Mucosa of rectum (tissue), 2 donors: ENCODE measurements around the gene TLR3.

Experiments
- H3K27ac ChIP-seq, 2 donors: one replicate each; pipeline ENCODE4 v1.7.0; 2013; ENCODE audit warnings: inconsistent platforms in 2 of 2, low read depth in 2 of 2, low read length in 2 of 2
- H3K27me3 ChIP-seq, 2 donors: one replicate each; pipeline ENCODE4 v1.7.0; 2013; ENCODE audit warnings: low read length in 2 of 2; ENCODE audit not compliant: control insufficient read depth in 2 of 2, insufficient read depth in 2 of 2
- H3K36me3 ChIP-seq, 2 donors: one replicate each; pipeline ENCODE4 v1.7.0; 2013; ENCODE audit warnings: low read length in 2 of 2; ENCODE audit not compliant: control insufficient read depth in 2 of 2, insufficient read depth in 2 of 2
- H3K4me1 ChIP-seq, 2 donors: one replicate each; pipeline ENCODE4 v1.7.0; 2013; ENCODE audit warnings: low read length in 2 of 2, mild to moderate bottlenecking in 1 of 2; ENCODE audit not compliant: control insufficient read depth in 2 of 2, insufficient read depth in 2 of 2
- H3K4me3 ChIP-seq, 2 donors: one replicate each; pipeline ENCODE4 v1.7.0; 2013; ENCODE audit warnings: low read length in 2 of 2
- H3K9ac ChIP-seq, 2 donors: one replicate each; pipeline ENCODE4 v1.7.0; 2013; ENCODE audit warnings: low read length in 2 of 2, low read depth in 1 of 2, mild to moderate bottlenecking in 1 of 2
- H3K9me3 ChIP-seq, 2 donors: one replicate each; pipeline ENCODE4 v1.7.0; 2013; ENCODE audit warnings: low read length in 2 of 2; ENCODE audit not compliant: control insufficient read depth in 2 of 2
- donor health status: healthy.
- donor health status: Normal muscosa, but diverticular disease.

Gene TLR3

DNA sequence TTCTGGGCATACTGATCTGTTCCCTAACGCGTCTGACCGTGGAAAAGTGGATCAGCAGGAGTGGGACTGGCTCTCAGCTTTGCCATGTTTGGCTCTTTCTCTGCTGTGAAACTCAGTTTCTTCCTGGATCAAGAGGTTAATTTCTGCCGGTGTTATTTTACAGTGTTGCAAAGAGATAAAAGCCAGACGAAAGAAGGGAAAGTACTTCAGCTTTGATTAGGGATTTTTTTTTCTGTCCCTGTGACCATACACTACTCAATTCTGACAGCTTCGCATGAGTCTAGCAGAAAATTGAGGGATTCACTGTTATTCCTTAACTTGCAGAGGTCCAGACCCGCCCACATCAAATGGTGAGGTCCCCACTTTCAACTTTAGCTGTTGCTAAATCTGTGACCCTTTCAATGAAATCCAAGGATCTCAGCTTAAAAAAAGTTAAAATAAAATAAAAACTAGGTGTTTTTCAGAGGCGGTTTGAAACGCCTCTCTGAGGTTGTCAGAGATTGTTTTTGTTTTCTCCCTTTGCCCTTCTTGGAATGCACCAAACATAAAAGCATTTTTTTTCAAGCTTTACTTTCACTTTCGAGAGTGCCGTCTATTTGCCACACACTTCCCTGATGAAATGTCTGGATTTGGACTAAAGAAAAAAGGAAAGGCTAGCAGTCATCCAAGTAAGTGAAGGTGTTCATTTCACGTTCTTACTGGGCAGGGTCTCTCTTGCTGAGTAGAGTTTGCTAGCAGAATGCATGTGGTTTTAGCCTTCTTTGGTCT, at the start of gene TLR3:
Gene TLR3, plus strand, starts transcription at position 576 of the 768 bp plus-strand sequence. CDS start 7,464 bp downstream, outside the sequence.
- peak within 1 kb of the TSS; percentile 88 to 97 for H3K4me3 ChIP-seq
- H3K27ac ChIP-seq, result peak within 1 kb of the TSS; percentile 43 to 66
- peaks cover 5% of the 10 kb centered on the region in 2 donors for H3K4me1 ChIP-seq
- no peaks in the 10 kb centered on the region for H3K36me3 ChIP-seq
- peak within 1 kb of the TSS; percentile 60 to 72 for H3K9ac ChIP-seq
- no peaks in the 10 kb centered on the region for H3K9me3 ChIP-seq
- no peaks in the 10 kb centered on the region for H3K27me3 ChIP-seq

DNA sequence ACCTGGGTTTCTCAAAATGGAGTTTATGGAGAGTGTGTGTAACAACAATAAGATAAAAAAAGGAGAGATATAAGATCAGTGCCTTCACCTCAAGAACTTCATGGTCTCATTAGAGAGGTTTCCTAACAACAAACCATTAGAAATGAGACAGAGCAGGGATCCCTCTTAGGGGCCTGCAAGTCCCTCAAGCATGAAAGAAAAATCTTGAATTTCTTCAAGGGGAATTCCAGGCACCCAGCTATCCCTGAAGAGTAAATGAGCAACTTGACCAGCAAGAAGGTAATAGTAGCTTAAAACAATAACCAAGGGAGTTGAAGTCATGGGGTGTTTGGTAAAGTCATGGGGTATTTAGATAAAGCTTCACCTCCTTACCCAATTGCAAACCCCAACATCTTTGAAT, 49.7 kb upstream of the TLR3 start:
- Histone ChIP-seq H3K27ac (no peak overlapping the region), H3K36me3 (no peaks in the 10 kb centered on the region), H3K9ac (no peak overlapping the region), H3K27me3 (no peaks in the 10 kb centered on the region), H3K4me1 (no peaks in the 10 kb centered on the region), H3K4me3 (no peak overlapping the region), H3K9me3 (no peaks in the 10 kb centered on the region)

DNA sequence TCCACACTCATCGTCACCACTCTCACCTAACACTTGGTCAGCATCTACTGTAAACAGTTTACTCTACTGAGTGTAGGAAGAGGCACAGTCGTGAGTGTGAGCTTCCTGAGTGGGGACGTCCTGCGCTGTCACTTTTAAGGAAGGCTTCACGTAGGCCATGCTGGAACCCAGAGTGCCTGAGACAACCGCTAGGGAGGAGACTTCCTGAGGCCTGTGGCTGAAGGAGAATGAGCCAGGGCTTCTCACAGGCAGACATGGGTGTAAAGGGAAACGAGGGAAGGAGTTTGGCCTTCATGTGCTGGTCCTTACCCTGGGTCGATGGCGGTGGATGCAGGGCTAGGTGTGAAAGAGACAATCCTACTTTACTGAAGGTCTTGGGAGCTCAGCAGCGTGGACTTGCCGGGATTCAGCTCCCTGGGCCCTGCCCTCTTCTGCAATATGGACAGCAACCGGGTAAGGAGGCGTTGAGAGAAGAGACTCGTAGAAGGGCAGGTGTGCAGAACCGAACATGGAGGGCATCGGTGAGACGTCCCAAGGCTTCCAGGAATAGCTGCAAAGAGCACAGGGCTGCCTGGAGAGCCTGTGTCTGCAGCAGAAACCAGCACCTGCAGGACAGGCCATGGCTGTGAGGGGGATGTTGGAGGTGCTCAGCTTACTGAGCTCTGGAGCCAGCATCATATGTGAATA, 48.7 kb upstream of the TLR3 start:
- H3K4me1 ChIP-seq, result no peaks in the 10 kb centered on the region
- H3K27ac ChIP-seq, result no peak overlapping the region
- H3K9ac ChIP-seq, result no peak overlapping the region

DNA sequence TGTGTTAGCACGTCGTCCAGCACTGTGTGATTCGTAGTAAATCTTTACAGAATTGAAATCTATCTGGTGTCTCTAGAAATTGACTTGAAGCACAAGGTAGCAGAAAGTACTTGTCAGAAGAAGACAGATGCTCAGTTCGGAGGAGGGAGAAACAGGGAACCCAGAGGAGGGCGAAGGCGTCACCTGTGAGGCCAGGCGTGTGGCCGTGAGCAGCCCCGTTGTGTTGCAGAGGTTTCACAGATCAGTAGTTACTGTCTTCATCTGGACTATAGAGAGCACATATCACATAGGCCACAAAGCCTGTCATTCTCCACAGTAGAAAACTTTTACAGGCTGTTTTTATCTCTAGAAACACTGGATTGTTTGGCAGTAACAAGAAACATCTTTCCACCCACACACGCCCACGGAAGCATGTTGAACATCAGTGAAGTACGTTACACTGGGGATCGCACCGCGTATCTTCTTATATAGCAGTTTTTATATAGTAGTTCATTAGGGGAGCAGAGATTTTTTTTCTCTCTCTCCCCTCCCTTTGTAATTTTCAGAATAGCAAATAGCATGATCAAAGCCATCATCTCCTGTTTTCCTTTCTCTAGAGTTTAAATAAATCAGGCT, 48.1 kb upstream of the TLR3 start:
- H3K27ac ChIP-seq, result no peak overlapping the region
- no peaks in the 10 kb centered on the region for H3K9me3 ChIP-seq
- no peaks in the 10 kb centered on the region for H3K27me3 ChIP-seq
- no peak overlapping the region for H3K9ac ChIP-seq
- no peaks in the 10 kb centered on the region for H3K36me3 ChIP-seq
- H3K4me1 ChIP-seq, result no peaks in the 10 kb centered on the region
- H3K4me3 ChIP-seq, result no peak overlapping the region

More for the DNA sequence above, 48.7 kb upstream of the TLR3 start:
- Histone ChIP-seq H3K36me3 (no peaks in the 10 kb centered on the region), H3K27me3 (no peaks in the 10 kb centered on the region), H3K9me3 (no peaks in the 10 kb centered on the region), H3K4me3 (no peak overlapping the region)

DNA sequence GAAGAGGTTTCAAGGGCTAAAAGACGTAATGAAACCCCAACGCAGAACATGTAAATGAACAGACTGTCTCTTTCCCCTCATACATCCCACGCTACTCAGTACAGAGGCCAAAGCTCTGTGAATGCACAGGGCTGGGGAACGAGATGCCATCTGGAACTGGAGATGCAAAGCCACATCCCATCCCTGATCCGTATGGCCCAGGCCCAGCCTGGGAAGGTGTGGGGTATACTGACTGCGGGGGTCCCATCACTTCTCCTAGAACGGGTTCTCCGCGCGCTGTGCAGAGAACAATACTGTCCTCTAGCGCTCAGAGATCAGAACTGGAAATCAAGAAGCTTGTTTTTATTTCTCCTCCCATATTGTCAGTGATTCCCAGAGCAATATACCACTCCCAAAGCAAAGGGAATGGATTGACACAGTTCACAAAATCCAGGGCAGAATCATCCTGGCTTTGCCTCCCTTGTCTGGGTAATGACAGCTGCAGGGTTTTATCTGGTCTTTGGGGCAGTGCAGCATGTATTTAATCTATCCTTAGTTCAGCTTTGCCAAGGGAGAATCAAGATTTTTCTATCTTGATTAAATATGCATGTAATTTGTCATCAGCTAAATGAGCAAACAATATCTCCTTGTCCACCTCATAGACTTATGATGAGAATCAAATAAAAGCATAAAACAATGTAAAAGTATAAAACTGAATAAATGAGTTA, 47.3 kb upstream of the TLR3 start:
- H3K27me3 ChIP-seq, result no peaks in the 10 kb centered on the region
- no peaks in the 10 kb centered on the region for H3K4me1 ChIP-seq
- no peaks in the 10 kb centered on the region for H3K9me3 ChIP-seq
- H3K36me3 ChIP-seq, result no peaks in the 10 kb centered on the region
- H3K4me3 ChIP-seq, result peak overlapping the region in 1 of 2 donors; percentile 53
- H3K9ac ChIP-seq, result no peak overlapping the region
- no peak overlapping the region for H3K27ac ChIP-seq

DNA sequence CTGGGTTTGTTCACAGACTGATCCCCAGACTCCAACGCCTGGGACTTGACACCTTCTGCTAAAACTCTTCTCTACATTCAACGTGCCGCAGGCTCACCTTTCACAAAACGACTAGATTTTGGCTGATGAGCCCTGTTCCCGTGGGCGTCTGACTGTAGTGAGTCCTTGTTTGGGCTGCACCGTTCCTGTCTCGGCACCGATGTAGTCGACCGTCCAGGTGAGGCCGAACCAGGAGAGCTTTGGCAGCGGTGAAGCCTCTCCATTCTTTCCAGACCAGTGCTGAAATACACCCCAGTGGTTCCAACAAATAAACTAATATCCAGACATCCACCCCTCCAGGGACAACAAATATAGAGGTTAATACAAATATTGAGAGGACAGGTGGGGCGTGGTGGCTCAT, 45.0 kb upstream of the TLR3 start:
- Histone ChIP-seq H3K27ac (no peak overlapping the region), H3K4me3 (no peak overlapping the region), H3K4me1 (no peaks in the 10 kb centered on the region), H3K36me3 (no peaks in the 10 kb centered on the region), H3K9me3 (no peaks in the 10 kb centered on the region), H3K27me3 (no peaks in the 10 kb centered on the region), H3K9ac (no peak overlapping the region)

DNA sequence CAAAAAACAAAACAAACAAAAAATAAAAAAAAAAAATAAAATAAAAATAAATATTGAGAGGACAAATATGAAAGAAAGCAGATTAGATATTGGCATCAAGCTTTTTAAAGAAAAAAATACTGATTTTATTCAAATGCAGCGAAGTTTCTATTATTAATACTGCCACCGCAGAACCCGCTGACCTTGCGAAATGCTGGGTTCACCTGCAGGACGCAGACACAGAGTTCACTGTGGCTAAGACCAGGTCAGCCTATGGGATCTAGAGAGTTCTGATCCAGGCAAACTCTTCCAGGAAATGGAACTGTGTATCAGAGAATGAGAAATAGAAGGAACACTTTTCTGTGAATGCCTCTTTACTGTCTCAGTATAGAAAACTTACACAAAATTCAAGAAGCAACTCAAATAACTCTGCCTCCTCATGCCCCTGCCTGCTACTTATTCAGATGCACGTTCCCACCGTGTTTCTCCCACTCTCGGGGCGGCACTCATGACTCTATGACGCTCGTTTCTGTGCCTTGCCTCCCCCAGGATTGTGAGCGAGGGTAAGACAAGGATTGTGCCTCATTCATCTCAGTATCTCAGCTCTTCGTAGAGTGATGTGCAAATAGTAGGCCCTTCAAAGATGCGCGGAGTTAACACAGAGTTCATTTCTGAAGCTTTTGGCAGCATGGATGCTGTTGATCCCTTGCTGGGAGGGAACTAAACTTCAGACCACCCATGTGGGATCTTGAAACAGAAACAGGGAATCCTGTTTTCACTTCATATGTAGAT, 44.1 kb upstream of the TLR3 start:
- H3K36me3 ChIP-seq, result no peaks in the 10 kb centered on the region
- no peaks in the 10 kb centered on the region for H3K27me3 ChIP-seq
- no peak overlapping the region for H3K27ac ChIP-seq
- H3K9me3 ChIP-seq, result no peaks in the 10 kb centered on the region
- H3K9ac ChIP-seq, result no peak overlapping the region
- H3K4me3 ChIP-seq, result no peak overlapping the region
- no peaks in the 10 kb centered on the region for H3K4me1 ChIP-seq

DNA sequence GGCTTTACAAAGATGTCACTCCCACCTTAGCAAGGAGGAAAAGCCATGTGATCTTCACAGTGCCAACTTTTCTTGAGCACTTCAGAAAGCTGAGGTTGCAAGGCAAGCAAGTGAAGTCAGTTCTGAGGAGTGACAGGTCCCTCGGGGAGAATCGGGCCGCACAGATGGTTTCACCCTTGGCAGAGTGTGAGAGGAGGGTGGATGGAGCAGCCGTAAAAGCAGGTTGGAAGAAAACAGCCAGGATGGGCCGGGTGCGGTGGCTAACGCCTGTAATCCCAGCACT, 43.6 kb upstream of the TLR3 start:
- H3K4me3 ChIP-seq, result no peak overlapping the region
- no peak overlapping the region for H3K27ac ChIP-seq
- H3K9me3 ChIP-seq, result no peaks in the 10 kb centered on the region
- H3K9ac ChIP-seq, result no peak overlapping the region
- no peaks in the 10 kb centered on the region for H3K4me1 ChIP-seq
- H3K36me3 ChIP-seq, result no peaks in the 10 kb centered on the region
- H3K27me3 ChIP-seq, result no peaks in the 10 kb centered on the region

DNA sequence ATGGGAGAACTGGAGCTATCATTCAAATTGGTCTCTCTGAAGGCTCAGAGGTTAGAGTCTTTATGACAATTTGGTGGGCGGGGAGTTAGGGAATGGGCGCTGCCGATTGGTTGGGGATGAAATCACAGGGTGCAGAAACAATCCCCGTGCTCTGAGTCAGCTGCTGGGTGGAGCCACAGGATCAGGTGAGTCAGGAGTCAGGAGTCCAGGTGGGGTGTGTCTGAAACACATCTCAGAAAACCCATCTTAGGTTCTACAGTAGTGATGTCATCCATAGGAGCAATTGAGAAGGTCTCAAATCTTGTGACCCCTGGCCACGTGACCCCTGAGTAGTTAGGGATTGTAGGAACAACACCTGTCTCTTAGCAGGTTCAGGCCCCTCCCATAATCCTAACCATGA, 41.6 kb upstream of the TLR3 start:
- Histone ChIP-seq H3K27ac (peak overlapping the region in 1 of 2 donors; percentile 38), H3K9me3 (no peaks in the 10 kb centered on the region), H3K9ac (no peak overlapping the region), H3K4me3 (no peak overlapping the region), H3K27me3 (peaks cover 0 to 3% of the 10 kb centered on the region in 2 donors), H3K36me3 (no peaks in the 10 kb centered on the region), H3K4me1 (no peaks in the 10 kb centered on the region)
